NCI-H82 (cell line): ENCODE data around the gene GPR85.
A peak's percentile ranks its signal among the peaks of the same experiment; 100 is the strongest.
"Not testable (repeated sequence)": the region's sequence is repeated elsewhere in the genome, so short reads cannot be mapped to it uniquely, and the experiment has no call there.

Experiments
- DNase-seq: peaks from one replicate; lab custom pipeline; 2025; lab: John Stamatoyannopoulos, UW

The GPR85 gene

GRCh38 chr7:113086431-113086888 is at the start of gene GPR85:
GPR85 (minus strand) TSS chr7:113086827; CDS start chr7:113084721, 2,106 bp downstream.
- DNase-seq = peak; percentile 88

DNA sequence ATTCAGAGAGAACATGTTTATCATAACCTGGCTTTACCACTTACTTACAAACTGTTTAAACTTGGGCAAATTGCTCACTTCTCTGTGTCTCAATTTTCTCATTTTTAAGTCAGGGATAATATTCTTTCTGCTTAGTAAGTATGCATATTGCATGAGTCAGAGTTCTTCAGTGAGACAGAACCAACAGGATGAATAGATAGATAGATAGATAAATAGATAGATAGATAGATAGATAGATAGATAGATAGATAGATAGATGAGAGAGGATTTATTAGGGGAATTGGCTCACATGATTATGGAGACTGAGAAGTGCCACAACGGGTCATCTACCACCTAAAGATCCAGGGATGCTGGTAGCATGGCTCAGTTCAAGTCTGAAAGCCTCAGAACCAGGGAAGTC is 47.4 kb upstream of the GPR85 start:
- DNase-seq = no peak

DNA sequence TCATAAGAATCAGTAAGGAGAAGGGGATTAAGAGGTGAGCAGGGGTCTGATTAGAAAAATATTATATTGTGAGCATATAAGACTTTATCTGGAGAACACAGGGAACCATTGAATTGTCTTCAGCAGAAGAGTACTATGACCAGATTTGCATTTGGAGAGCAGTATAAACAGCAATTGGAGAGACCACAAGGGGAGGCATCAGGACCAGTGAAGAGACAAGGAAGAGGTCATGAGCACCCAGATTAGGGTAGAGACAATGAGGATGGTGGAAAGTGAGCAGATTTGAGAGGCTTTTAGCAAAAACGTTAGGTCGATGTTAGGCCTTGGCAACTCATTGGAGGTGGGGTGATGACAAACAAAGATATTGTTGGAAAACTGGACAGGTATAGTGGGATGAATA is 44.7 kb upstream of the GPR85 start:
- DNase-seq = no peak

- no peak for DNase-seq
Measured at GRCh38 chr7:113128031-113128430, 41.4 kb upstream of the GPR85 start.

DNA sequence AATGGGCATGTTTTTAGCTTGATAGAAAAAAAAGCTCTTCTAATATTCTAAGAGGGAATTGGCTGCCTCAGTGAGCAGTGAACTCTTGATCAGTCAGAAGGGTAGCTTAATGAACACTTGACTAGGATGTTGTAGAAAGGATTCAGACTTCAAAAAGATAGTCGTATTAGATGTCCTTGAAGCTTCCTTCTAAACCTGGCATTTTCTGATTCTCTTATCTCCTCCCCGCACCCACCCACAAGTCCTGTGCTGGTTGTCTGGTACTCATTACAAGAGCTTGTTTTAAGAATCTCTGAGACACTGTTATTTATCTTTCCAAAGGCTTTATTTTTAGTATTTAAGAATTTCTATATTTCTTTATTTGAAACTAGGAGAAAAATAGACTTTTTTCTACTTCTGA is 39.1 kb upstream of the GPR85 start:
- no peak for DNase-seq

- DNase-seq = no peak
Measured at GRCh38 chr7:113122744-113123143, 36.1 kb upstream of the GPR85 start.

GRCh38 chr7:113120647-113121046 is 34.0 kb upstream of the GPR85 start:
- no peak for DNase-seq

DNA sequence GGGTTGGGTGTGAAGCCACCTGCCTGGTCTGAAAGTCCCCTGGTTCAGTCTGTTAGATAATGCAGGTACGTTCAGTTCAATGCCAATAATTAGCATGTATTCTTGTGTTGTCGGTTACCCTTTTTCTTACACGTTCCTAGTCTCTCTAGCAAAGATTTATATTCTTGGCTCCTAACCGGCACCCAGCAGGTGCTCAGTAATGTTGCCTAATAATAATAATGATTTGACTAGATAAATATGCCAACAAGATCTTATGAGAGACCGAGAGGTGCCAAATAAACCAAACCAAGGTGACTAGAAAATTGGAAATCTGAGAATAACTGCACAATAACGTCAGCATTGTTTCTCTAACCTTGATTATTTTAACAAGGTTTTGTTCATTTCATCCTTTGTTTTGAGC is 32.8 kb upstream of the GPR85 start:
- DNase-seq = no peak

GRCh38 chr7:113118074-113118959 is 31.7 kb upstream of the GPR85 start, which contains the start of gene SMIM30:
SMIM30 (minus strand) TSS chr7:113118554; CDS start chr7:113117578, 976 bp downstream.
- DNase-seq = peak; percentile 97

GRCh38 chr7:113117374-113117774 is 30.7 kb upstream of the GPR85 start:
- DNase-seq = not testable (repeated sequence)

GRCh38 chr7:113113912-113114311 is 27.3 kb upstream of the GPR85 start:
- DNase-seq = peak; percentile 65

DNA sequence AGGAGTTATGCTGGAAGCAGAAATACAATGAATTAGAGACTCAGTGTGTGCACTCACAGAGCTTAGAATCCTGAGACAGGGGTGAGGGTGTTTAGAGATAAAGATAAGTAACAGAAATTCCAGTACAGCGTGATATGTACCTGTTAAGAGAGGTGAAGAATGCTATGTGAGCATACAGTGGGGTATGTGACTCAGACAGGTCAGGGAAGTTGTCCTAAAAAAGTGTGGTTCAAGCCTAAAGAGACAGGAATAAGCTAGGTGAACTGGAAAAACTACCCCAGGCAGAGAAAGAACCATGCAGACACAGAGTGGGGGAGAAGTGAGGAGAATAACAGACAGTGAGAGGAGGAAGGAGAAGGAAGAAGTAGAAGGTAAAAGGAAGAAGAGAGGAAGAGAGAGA is 23.1 kb upstream of the GPR85 start:
- DNase-seq = no peak

DNA sequence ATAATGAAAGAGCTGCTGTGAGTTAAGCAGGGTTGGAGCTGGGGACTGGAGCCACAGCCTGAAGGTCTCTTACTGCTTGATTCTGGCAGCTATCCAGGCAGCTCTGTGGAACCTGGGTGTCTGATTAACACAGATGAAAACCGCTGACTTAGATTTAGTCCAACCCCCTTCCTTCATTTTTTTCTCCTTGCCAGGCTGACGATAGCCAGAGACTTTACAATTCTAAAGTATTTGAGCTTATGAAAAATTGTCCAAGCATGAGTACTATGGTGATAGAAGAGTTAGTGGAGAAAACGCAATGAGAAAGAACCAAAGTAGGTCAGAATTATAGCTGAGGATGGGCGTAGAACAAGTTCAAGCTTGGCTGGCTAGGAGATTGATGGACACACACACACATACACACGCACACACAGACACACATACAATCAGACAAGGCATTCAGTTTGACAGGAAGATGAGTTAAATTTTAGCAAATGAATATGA is 13.5 kb upstream of the GPR85 start:
- DNase-seq = peak; percentile 78

DNA sequence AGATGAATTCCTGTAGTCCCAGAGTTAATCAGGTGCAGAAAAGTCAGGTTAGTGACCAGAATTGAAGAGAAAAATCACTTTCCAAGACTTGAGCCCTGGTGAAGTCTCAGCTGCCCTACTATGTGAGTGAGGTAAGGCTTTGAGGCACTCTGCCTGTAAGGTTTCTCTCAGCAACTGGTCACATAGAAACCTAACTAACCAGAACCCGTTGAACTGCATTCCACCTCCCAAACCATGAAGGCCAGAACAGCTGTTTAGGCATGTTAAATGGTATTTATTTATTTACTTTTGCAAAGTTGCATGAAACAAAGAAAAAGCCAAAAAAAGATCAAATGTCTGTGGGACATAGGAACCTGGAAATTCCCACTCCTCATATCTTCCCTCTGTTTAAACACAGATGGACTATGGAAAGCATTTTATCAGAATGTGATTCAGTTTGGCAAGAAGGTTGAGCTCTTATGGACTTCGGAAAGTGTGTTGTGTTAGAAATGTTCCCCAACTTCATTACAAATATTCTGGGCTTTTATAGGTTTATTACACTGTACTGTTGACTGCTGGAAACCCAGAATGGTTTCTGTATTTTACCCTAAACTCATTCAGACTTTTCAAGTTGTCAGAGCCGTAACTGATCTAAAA is 12.8 kb upstream of the GPR85 start:
- no peak for DNase-seq

- peak; percentile 78 for DNase-seq
Measured at GRCh38 chr7:113094517-113095249, 8.1 kb upstream of the GPR85 start.

GRCh38 chr7:113093561-113093960 is 6.9 kb upstream of the GPR85 start:
- DNase-seq = no peak

DNA sequence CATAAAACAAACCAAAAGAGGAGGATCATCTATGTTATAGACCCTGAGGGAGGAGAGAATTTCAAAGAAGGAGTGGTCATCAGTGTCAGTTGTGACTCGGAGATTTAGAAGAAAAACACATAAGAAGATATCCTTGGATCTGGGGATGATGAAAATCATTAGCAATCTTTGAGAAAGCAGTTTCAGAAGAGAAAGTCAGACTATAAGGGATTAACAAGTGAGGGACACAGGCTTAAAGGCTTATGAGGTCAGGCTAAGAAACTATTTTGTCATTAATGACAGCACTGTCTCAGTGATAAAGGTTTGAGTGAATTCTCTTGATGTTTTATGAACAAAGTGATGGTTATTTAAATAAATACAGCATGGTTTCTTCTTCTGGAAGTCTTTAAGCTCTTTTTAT is 6.1 kb upstream of the GPR85 start:
- DNase-seq = peak; percentile 85

GRCh38 chr7:113087071-113087998 is 708 bp upstream of the GPR85 start:
- DNase-seq = peak; percentile 70

GRCh38 chr7:113085781-113086390 is 741 bp downstream of the GPR85 start:
- peak; percentile 67 for DNase-seq

- no peak for DNase-seq
Measured at GRCh38 chr7:113084496-113085172, 2.0 kb downstream of the GPR85 start.
